HEK293 (cell line): ENCODE measurements around the gene ZNF681.

Experiments
- CTCF ChIA-PET: fragments of 350-600 bp; formaldehyde crosslinking; extraction: SDS; loops from one replicate; lab custom pipeline; 2021; ENCODE audit warnings: antibody characterized with exemption; lab: Yijun Ruan, JAX
- POLR2A ChIA-PET: fragments of 300-600 bp; formaldehyde crosslinking; extraction: SDS; loops from one replicate; lab custom pipeline; 2020; ENCODE audit warnings: antibody characterized with exemption, inconsistent platforms; lab: Yijun Ruan, JAX
- H3K27ac ChIP-seq: fragments of 200-500 bp; sonication (Bioruptor generic); 2 replicates; pipeline ENCODE4 v1.5.1; 2014; ENCODE audit warnings: low read depth, low read length, control low read depth, inconsistent platforms; ENCODE audit errors: extremely low read depth
- H3K36me3 ChIP-seq, 2 experiments: fragments of 200-500 bp in 1 of 2; sonication (Bioruptor generic) in 1 of 2; 1 replicate in 1 of 2; 2 replicates in 1 of 2; pipeline ENCODE4 v1.5.1; 2014 to 2017; ENCODE audit warnings: inconsistent platforms in 2 of 2, low read length in 2 of 2; ENCODE audit not compliant: control insufficient read depth in 2 of 2, insufficient read depth in 1 of 2
- H3K4me1 ChIP-seq: fragments of 200-500 bp; sonication (Bioruptor generic); 2 replicates; pipeline ENCODE4 v1.5.1; 2014; ENCODE audit warnings: mild to moderate bottlenecking, low read length, inconsistent platforms; ENCODE audit not compliant: control insufficient read depth, insufficient read depth
- H3K4me3 ChIP-seq: 2 replicates; pipeline ENCODE4 v1.5.1; 2011; ENCODE audit warnings: low read depth, mild to moderate bottlenecking, control low read depth, low read length, moderate library complexity
- H3K9me3 ChIP-seq: fragments of 200-500 bp; sonication (Bioruptor generic); 2 replicates; pipeline ENCODE4 v1.5.1; 2014; ENCODE audit warnings: low read depth, low read length, inconsistent platforms; ENCODE audit not compliant: control insufficient read depth, insufficient read depth
- GLI2 ChIP-seq: fragments of 450-650 bp; formaldehyde crosslinking; IDR thresholded peaks from 2 replicates; pipeline ENCODE4; 2017; ENCODE audit warnings: missing biosample characterization, missing genetic modification characterization, low read depth, borderline replicate concordance
- GLIS2 ChIP-seq: fragments of 450-650 bp; formaldehyde crosslinking; IDR thresholded peaks from 2 replicates; pipeline ENCODE4 v1.5.1; 2016; ENCODE audit warnings: missing biosample characterization, missing genetic modification characterization
- KLF7 ChIP-seq: fragments of 450-650 bp; formaldehyde crosslinking; IDR thresholded peaks from 2 replicates; pipeline ENCODE4 v1.5.1; 2016; ENCODE audit warnings: missing biosample characterization, missing genetic modification characterization, borderline replicate concordance
- PRDM4 ChIP-seq: fragments of 450-650 bp; formaldehyde crosslinking; IDR thresholded peaks from 2 replicates; pipeline ENCODE4 v1.5.1; 2017; ENCODE audit warnings: missing biosample characterization, missing genetic modification characterization
- SP3 ChIP-seq: fragments of 450-650 bp; formaldehyde crosslinking; IDR thresholded peaks from 2 replicates; pipeline ENCODE4 v1.5.1; 2016; ENCODE audit warnings: missing biosample characterization, missing genetic modification characterization
- YY1 ChIP-seq: fragments of 450-650 bp; formaldehyde crosslinking; IDR thresholded peaks from 2 replicates; pipeline ENCODE4 v1.5.1; 2018; ENCODE audit warnings: missing biosample characterization, missing genetic modification characterization
- YY2 ChIP-seq: fragments of 450-650 bp; formaldehyde crosslinking; IDR thresholded peaks from 2 replicates; pipeline ENCODE4 v1.5.1; 2016; ENCODE audit warnings: missing biosample characterization, missing genetic modification characterization
- ZBTB49 ChIP-seq: fragments of 450-650 bp; formaldehyde crosslinking; IDR thresholded peaks from 2 replicates; pipeline ENCODE4 v1.5.1; 2016; ENCODE audit warnings: missing biosample characterization, missing genetic modification characterization, low read depth
- ZFP69B ChIP-seq: fragments of 450-650 bp; formaldehyde crosslinking; IDR thresholded peaks from 2 replicates; pipeline ENCODE4 v1.5.1; 2016; ENCODE audit warnings: missing biosample characterization, missing genetic modification characterization
- ZIC2 ChIP-seq: fragments of 450-650 bp; formaldehyde crosslinking; IDR thresholded peaks from 2 replicates; pipeline ENCODE4 v1.5.1; 2016; ENCODE audit warnings: missing biosample characterization, missing genetic modification characterization
- ZNF16 ChIP-seq: fragments of 450-650 bp; formaldehyde crosslinking; IDR thresholded peaks from 2 replicates; pipeline ENCODE4 v1.5.1; 2016; ENCODE audit warnings: low read depth, missing biosample characterization, missing genetic modification characterization
- ZNF266 ChIP-seq: fragments of 450-650 bp; formaldehyde crosslinking; IDR thresholded peaks from 2 replicates; pipeline ENCODE4 v1.5.1; 2016; ENCODE audit warnings: missing biosample characterization, missing genetic modification characterization, low read depth
- ZNF274 ChIP-seq, 2 experiments: fragments of 200-500 bp in 1 of 2; fragments of 450-650 bp in 1 of 2; sonication (Bioruptor generic) in 1 of 2; formaldehyde crosslinking in 1 of 2; IDR thresholded peaks; 2 replicates each; pipeline versions ENCODE4 v1.5.1 to v1.6.1; 2014 to 2016; ENCODE audit warnings: borderline replicate concordance in 1 of 2, inconsistent platforms in 1 of 2, low read length in 1 of 2, missing biosample characterization in 1 of 2, missing genetic modification characterization in 1 of 2
- ZNF280D ChIP-seq: fragments of 450-650 bp; formaldehyde crosslinking; IDR thresholded peaks from 2 replicates; pipeline ENCODE4 v1.5.1; 2016; ENCODE audit warnings: missing biosample characterization, missing genetic modification characterization
- ZNF311 ChIP-seq: fragments of 450-650 bp; formaldehyde crosslinking; IDR thresholded peaks from 2 replicates; pipeline ENCODE4 v1.5.1; 2017; ENCODE audit warnings: missing biosample characterization, missing genetic modification characterization, borderline replicate concordance
- ZNF335 ChIP-seq: fragments of 450-650 bp; formaldehyde crosslinking; conservative IDR thresholded peaks from 2 replicates; pipeline ENCODE4 v1.5.1; 2016; ENCODE audit warnings: missing biosample characterization, missing genetic modification characterization
- ZNF362 ChIP-seq: fragments of 450-650 bp; formaldehyde crosslinking; IDR thresholded peaks from 2 replicates; pipeline ENCODE4 v1.5.1; 2016; ENCODE audit warnings: missing biosample characterization, missing genetic modification characterization
- ZNF391 ChIP-seq: fragments of 450-650 bp; formaldehyde crosslinking; IDR thresholded peaks from 2 replicates; pipeline ENCODE4 v1.5.1; 2016; ENCODE audit warnings: low read depth, missing biosample characterization, missing genetic modification characterization, borderline replicate concordance
- ZNF645 ChIP-seq: fragments of 450-650 bp; formaldehyde crosslinking; IDR thresholded peaks from 2 replicates; pipeline ENCODE4; 2016; ENCODE audit warnings: missing biosample characterization, missing genetic modification characterization
- ZNF660 ChIP-seq: fragments of 450-650 bp; IDR thresholded peaks from 2 replicates; pipeline ENCODE4 v1.5.1; 2018; ENCODE audit warnings: missing biosample characterization, mild to moderate bottlenecking, missing genetic modification characterization
- ZNF76 ChIP-seq: fragments of 450-650 bp; formaldehyde crosslinking; IDR thresholded peaks from 2 replicates; pipeline ENCODE4; 2016; ENCODE audit warnings: low read depth, missing biosample characterization, missing genetic modification characterization, borderline replicate concordance
- ZNF830 ChIP-seq: fragments of 450-650 bp; IDR thresholded peaks from 2 replicates; pipeline ENCODE4 v1.5.0; 2018; ENCODE audit warnings: missing biosample characterization, missing genetic modification characterization, low read depth, mild to moderate bottlenecking, moderate library complexity
- ZNF837 ChIP-seq: fragments of 450-650 bp; formaldehyde crosslinking; IDR thresholded peaks from 2 replicates; pipeline ENCODE4 v1.5.1; 2016; ENCODE audit warnings: missing biosample characterization, missing genetic modification characterization
- ZSCAN30 ChIP-seq: fragments of 450-650 bp; IDR thresholded peaks from 2 replicates; pipeline ENCODE4 v1.5.1; 2018; ENCODE audit warnings: missing biosample characterization, mild to moderate bottlenecking, missing genetic modification characterization, moderate library complexity

Gene ZNF681

GRCh38 chr19:23699521-23699860 lies 59.2 kb downstream of the ZNF681 start (continued):
- TF ChIP-seq ZNF76 (tag by site-specific recombination) (no peak), ZSCAN30 (tag by site-specific recombination) (no peak), KLF7 (no peak), ZNF280D (tag by site-specific recombination) (no peak), ZNF830 (tag by site-specific recombination) (no peak), ZNF837 (tag by site-specific recombination) (no peak), SP3 (tag by site-specific recombination) (no peak), GLI2 (tag by site-specific recombination) (no peak), ZBTB49 (tag by site-specific recombination) (no peak), ZNF274 (IDR thresholded peaks at IDR 0.05; ENCODE audit: low read length) (no peak), ZNF274 (tag by site-specific recombination; IDR thresholded peaks at IDR 0.05; ENCODE audit: borderline replicate concordance) (no peak), ZNF362 (tag by site-specific recombination) (no peak), ZNF16 (tag by site-specific recombination) (no peak), ZFP69B (tag by site-specific recombination) (no peak)

- peak overlapping the region; percentile 6; the same call in 1 of the 2 replicates for H3K4me3 ChIP-seq
- no peaks in the 10 kb centered on the region for H3K9me3 ChIP-seq
- ChIA-PET CTCF (interaction anchor here (0.6 kb wide), 2 partner anchors 90 to 94 kb away, joined by 3 to 6 read pairs; no protein-coding TSS in a partner anchor), POLR2A (interaction anchor here (0.6 to 1.6 kb wide), 3 partner anchors 12 to 1089 kb away, joined by 3 to 11 read pairs (median 5); partner anchors contain the start of genes ZNF675 and ZNF91)
- H3K27ac ChIP-seq, result no peak overlapping the region
- no peaks in the 10 kb centered on the region for H3K36me3 ChIP-seq
- H3K4me1 ChIP-seq, result no peaks in the 10 kb centered on the region
- TF ChIP-seq ZNF274 (IDR thresholded peaks at IDR 0.05; ENCODE audit: low read length) (no peak), ZNF274 (tag by site-specific recombination; IDR thresholded peaks at IDR 0.05; ENCODE audit: borderline replicate concordance) (no peak), ZNF335 (peak; percentile 54; the same call in 1 of the 2 replicates), ZIC2 (no peak), ZNF660 (tag by site-specific recombination) (no peak), YY2 (tag by site-specific recombination) (no peak), SP3 (tag by site-specific recombination) (no peak), ZNF645 (tag by site-specific recombination) (no peak), ZNF391 (no peak), GLIS2 (tag by site-specific recombination) (no peak), ZNF266 (tag by site-specific recombination) (no peak), PRDM4 (tag by site-specific recombination) (no peak), YY1 (0 out of 2 replicates have a peak, but pooled peaks have one; percentile 25), ZNF311 (tag by site-specific recombination) (no peak)
Measured at GRCh38 chr19:23698711-23699520, 59.8 kb downstream of the ZNF681 start.
